Measurements from ENCODE around the gene PGC.

DNA sequence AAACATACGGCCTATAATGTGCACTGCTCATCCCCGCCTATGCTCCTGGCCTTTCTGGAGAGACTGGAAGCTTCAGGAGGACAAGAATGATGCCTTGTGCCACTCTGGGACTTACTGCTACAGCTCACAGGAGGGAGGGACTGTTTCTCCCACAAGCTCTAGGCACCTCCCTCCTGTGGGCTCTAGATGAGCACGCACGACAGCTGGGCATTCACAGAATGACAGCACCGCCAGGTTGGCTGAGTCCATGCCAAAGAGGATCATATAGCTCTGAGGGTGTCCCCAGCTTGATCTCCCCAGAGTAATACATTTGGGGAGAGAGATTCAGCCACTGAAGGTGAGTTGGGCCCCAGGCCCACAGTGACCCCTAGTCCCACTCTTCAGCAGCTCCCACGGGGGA is 10.1 kb upstream of the PGC start:
- TF ChIP-seq POLR2AphosphoS5 (IDR thresholded peaks at IDR 0.05): no peak
- TF ChIP-seq POLR2A (IDR thresholded peaks at IDR 0.05): no peak
- TF ChIP-seq, protein P1, sequence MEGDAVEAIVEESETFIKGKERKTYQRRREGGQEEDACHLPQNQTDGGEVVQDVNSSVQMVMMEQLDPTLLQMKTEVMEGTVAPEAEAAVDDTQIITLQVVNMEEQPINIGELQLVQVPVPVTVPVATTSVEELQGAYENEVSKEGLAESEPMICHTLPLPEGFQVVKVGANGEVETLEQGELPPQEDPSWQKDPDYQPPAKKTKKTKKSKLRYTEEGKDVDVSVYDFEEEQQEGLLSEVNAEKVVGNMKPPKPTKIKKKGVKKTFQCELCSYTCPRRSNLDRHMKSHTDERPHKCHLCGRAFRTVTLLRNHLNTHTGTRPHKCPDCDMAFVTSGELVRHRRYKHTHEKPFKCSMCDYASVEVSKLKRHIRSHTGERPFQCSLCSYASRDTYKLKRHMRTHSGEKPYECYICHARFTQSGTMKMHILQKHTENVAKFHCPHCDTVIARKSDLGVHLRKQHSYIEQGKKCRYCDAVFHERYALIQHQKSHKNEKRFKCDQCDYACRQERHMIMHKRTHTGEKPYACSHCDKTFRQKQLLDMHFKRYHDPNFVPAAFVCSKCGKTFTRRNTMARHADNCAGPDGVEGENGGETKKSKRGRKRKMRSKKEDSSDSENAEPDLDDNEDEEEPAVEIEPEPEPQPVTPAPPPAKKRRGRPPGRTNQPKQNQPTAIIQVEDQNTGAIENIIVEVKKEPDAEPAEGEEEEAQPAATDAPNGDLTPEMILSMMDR (IDR thresholded peaks at IDR 0.05): no peak
- no peak for TF ChIP-seq EP300 (IDR thresholded peaks at IDR 0.05)
